GM12878 (cell line): ENCODE measurements around the gene XPC. TPM values are rescaled to one million over a fixed set of nuclear protein-coding genes. Genes with fewer than 3 reads are reported as not detected.
A peak's percentile ranks its signal among the peaks of the same experiment; 100 is the strongest.

ENCODE experiments used
- BRCA1 ChIP-seq: IDR thresholded peaks from 2 replicates; pipeline ENCODE4 v1.6.1; 2011; ENCODE audit warnings: low read depth, low read length, improper control_type of control experiment
- CBFB ChIP-seq: IDR thresholded peaks from 2 replicates; pipeline ENCODE4 v1.6.1; 2016; ENCODE audit warnings: antibody characterized with exemption, low read depth
- CBX3 ChIP-seq: fragments of 200-600 bp; sonication (generic); IDR thresholded peaks from 2 replicates; pipeline ENCODE4 v1.6.1; 2016; ENCODE audit warnings: low read depth, borderline replicate concordance
- CBX5 ChIP-seq: sonication (generic); IDR thresholded peaks from 2 replicates; pipeline ENCODE4 v1.6.1; 2016; ENCODE audit warnings: low read depth, moderate library complexity, mild to moderate bottlenecking, inconsistent platforms
- CEBPB ChIP-seq, 2 experiments: fragments of 150-350 bp in 1 of 2; IDR thresholded peaks; 2 replicates each; pipeline ENCODE4 v1.6.1; 2012 to 2014; ENCODE audit warnings: low read depth in 2 of 2, low read length in 2 of 2, borderline replicate concordance in 1 of 2, inconsistent platforms in 1 of 2
- E4F1 ChIP-seq: fragments of 450-650 bp; IDR thresholded peaks from 2 replicates; pipeline ENCODE4 v1.6.1; 2018; ENCODE audit warnings: borderline replicate concordance, mild to moderate bottlenecking; ENCODE audit not compliant: partially characterized antibody
- JUND ChIP-seq: IDR thresholded peaks from 2 replicates; pipeline ENCODE4 v1.6.1; 2012; ENCODE audit warnings: low read depth, mild to moderate bottlenecking, low read length, improper control_type of control experiment, moderate library complexity
- KAT2A ChIP-seq: conservative IDR thresholded peaks from 2 replicates; pipeline ENCODE4 v1.6.1; 2011; ENCODE audit warnings: low read depth, low read length; ENCODE audit not compliant: control insufficient read depth
- MLLT1 ChIP-seq: fragments of 450-650 bp; IDR thresholded peaks from 2 replicates; pipeline ENCODE4 v1.6.1; 2016; ENCODE audit warnings: mild to moderate bottlenecking
- RCOR1 ChIP-seq: conservative IDR thresholded peaks from 2 replicates; pipeline ENCODE4 v1.6.1; 2012; ENCODE audit warnings: low read depth, low read length, improper control_type of control experiment
- SIN3A ChIP-seq: IDR thresholded peaks from 2 replicates; pipeline ENCODE4 v1.6.1; 2012; ENCODE audit warnings: low read depth, low read length, improper control_type of control experiment
- SRF ChIP-seq, 2 experiments: IDR thresholded peaks; 2 replicates each; pipeline ENCODE4 v1.6.1; 2011; ENCODE audit warnings: low read depth in 2 of 2, low read length in 2 of 2, mild to moderate bottlenecking in 1 of 2, moderate library complexity in 1 of 2
- ZNF217 ChIP-seq: fragments of 450-650 bp; IDR thresholded peaks from 2 replicates; pipeline ENCODE4 v1.6.1; 2017; ENCODE audit warnings: antibody characterized with exemption, mild to moderate bottlenecking
- ZNF24 ChIP-seq: fragments of 450-650 bp; IDR thresholded peaks from 2 replicates; pipeline ENCODE4 v1.6.1; 2017; ENCODE audit warnings: antibody characterized with exemption, mild to moderate bottlenecking
- ZNF384 ChIP-seq: IDR thresholded peaks from 2 replicates; pipeline ENCODE4 v1.6.1; 2012; ENCODE audit warnings: low read depth, mild to moderate bottlenecking, low read length, improper control_type of control experiment, borderline replicate concordance
- ZNF687 ChIP-seq: fragments of 450-650 bp; IDR thresholded peaks from 2 replicates; pipeline ENCODE4 v1.6.1; 2017; ENCODE audit warnings: mild to moderate bottlenecking, moderate library complexity
- polyA plus RNA-seq, 11 experiments: library from polyadenylated mRNA; depleted of rRNA in 4 of 11; unstranded in 6 of 11; stranded (reverse) in 5 of 11; fragments of >200 nt; fragmentation: Nextera tagmentation in 4 of 11; fragmentation: Illumina TruSeq in 1 of 11; extraction: Ambion mirVana in 4 of 11; extraction: Trizol in 1 of 11; gene quantifications; 1 replicate in 1 of 11; 2 replicates in 10 of 11; pipeline versions ENCODE4 v1.2.1 to v1.2.3, GENCODE V29; 2011 to 2016; ENCODE audit warnings: inconsistent platforms in 2 of 11, missing spikeins in 2 of 11, low read depth in 1 of 11
- total RNA-seq, 4 experiments: library from RNA; depleted of rRNA in 3 of 4; stranded (reverse); fragments of >200 nt in 3 of 4; fragmentation: Illumina TruSeq in 1 of 4; extraction: Trizol in 1 of 4; gene quantifications; 2 replicates each; pipeline versions ENCODE4 v1.2.1 to v1.2.3, GENCODE V29; 2013 to 2021
- TF ChIP-seq, protein P1 (sequence below): IDR thresholded peaks from 2 replicates; pipeline ENCODE4 v1.6.1; 2011; ENCODE audit warnings: borderline replicate concordance, low read depth, mild to moderate bottlenecking, moderate library complexity, mixed read lengths, low read length; ENCODE audit not compliant: insufficient read depth; ENCODE audit errors: extremely low read length
- TF ChIP-seq, protein P2 (sequence below): fragments of 450-650 bp; conservative IDR thresholded peaks from 2 replicates; pipeline ENCODE4 v1.6.1; 2017; ENCODE audit warnings: mild to moderate bottlenecking, moderate library complexity

The XPC gene
- total and polyA plus RNA-seq, 10 of the 15 experiments (the other 5 are each of a cell fraction or from before 2014, with no cell fraction given): 4.0 to 48.3 (median 29.8) TPM

- TF ChIP-seq ZNF687 (no peak), CEBPB (IDR thresholded peaks at IDR 0.05; ENCODE audit: borderline replicate concordance in 1 of 2, low read depth in 2 of 2, low read length in 2 of 2) (no peak), CBX3 (no peak), MLLT1 (no peak), RCOR1 (no peak), ZNF24 (no peak), ZNF217 (no peak), SIN3A (no peak), JUND (no peak), BRCA1 (no peak), CBX5 (0 out of 2 replicates have a peak, but pooled peaks have one; percentile 18), CBFB (no peak), E4F1 (no peak), ZNF384 (no peak), SRF (IDR thresholded peaks at IDR 0.05; ENCODE audit: low read depth in 2 of 2, low read length in 2 of 2) (peak in 1 of 2 experiments; percentile 82; a peak in 2 of 4 replicates), KAT2A (no peak)
- TF ChIP-seq, protein P1, sequence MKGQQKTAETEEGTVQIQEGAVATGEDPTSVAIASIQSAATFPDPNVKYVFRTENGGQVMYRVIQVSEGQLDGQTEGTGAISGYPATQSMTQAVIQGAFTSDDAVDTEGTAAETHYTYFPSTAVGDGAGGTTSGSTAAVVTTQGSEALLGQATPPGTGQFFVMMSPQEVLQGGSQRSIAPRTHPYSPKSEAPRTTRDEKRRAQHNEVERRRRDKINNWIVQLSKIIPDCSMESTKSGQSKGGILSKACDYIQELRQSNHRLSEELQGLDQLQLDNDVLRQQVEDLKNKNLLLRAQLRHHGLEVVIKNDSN: peak; percentile 83
- TF ChIP-seq, protein P2, sequence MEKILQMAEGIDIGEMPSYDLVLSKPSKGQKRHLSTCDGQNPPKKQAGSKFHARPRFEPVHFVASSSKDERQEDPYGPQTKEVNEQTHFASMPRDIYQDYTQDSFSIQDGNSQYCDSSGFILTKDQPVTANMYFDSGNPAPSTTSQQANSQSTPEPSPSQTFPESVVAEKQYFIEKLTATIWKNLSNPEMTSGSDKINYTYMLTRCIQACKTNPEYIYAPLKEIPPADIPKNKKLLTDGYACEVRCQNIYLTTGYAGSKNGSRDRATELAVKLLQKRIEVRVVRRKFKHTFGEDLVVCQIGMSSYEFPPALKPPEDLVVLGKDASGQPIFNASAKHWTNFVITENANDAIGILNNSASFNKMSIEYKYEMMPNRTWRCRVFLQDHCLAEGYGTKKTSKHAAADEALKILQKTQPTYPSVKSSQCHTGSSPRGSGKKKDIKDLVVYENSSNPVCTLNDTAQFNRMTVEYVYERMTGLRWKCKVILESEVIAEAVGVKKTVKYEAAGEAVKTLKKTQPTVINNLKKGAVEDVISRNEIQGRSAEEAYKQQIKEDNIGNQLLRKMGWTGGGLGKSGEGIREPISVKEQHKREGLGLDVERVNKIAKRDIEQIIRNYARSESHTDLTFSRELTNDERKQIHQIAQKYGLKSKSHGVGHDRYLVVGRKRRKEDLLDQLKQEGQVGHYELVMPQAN: no peak
Measured at GRCh38 chr3:14216257-14217048, 38.1 kb upstream of the XPC start (continued).
